ENCODE data around the gene GPR142. TPM values are rescaled to one million over a fixed set of nuclear protein-coding genes. Genes with fewer than 3 reads are reported as not detected.

The GPR142 gene
- total and polyA plus RNA-seq, 2 of the 13 experiments (the other 11 are each of a cell fraction or from before 2014, with no cell fraction given): not detected

DNA sequence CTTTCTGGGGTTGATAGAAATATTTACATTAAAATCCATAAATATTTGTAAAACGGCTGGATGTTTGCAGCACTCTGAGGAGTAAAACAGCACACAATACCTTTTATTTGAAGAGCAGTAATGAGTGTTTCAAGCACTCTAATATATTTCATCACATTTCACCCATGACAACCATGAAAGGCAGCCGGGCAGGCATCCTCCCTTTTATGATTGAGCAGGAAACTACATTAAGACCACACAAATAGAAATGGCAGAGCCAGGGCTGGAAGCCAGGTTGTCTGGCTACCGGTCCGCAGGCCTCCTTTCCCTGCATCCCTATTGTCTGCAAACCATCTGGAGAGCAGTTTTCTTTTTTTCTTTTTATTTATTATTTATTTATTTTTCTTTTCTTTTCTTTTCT is 41.5 kb downstream of the GPR142 start:
- in situ Hi-C loops (cut with HindIII; ENCODE audit: extremely low pct_ligation_motif_present, low pct_unique_long_range_greater_than_20kb) (no loop called here), intact Hi-C loops (cut with micrococcal nuclease; ENCODE audit: unreplicated experiment) (loop anchor here (1.0 kb wide), 1 partner anchor 48 kb away; no protein-coding TSS in a partner anchor)
- no peak overlapping the region for H2AFZ ChIP-seq (ENCODE audit: low read length)
- no peaks in the 10 kb centered on the region for H3K9me3 ChIP-seq (ENCODE audit: low read length)
- H3K27ac ChIP-seq (ENCODE audit: extremely low read length, insufficient read depth, low read length): no peak overlapping the region
- no peak overlapping the region for H3K4me2 ChIP-seq (ENCODE audit: low read depth, low read length)
- WGBS (ENCODE audit: low lambda C conversion rate): 61% methylated on average over 4 of the region's 4 CpGs
- no peak overlapping the region for H3K9ac ChIP-seq (ENCODE audit: insufficient read depth, low read depth, low read length)
- peaks cover 7 to 28% of the 10 kb centered on the region in 2 experiments; a peak in 3 of 5 replicates for H3K27me3 ChIP-seq (ENCODE audit: control insufficient read depth in 1 of 2, insufficient read depth in 2 of 2, low read length in 2 of 2)
- H3K79me2 ChIP-seq (ENCODE audit: insufficient read depth, low read length): no peaks in the 10 kb centered on the region
- no TSS peak for BruUV-seq (replicated peaks)
- H3K4me3 ChIP-seq (replicated peaks in 1 of 3; ENCODE audit: insufficient read depth in 1 of 3, low read depth in 2 of 3, low read length in 3 of 3): no peak overlapping the region
- no peaks in the 10 kb centered on the region for H4K20me1 ChIP-seq (ENCODE audit: insufficient read depth, low read length)
- DNase-seq (ENCODE audit: low spot score) (no peak), ATAC-seq (no peak), FAIRE-seq (no peak)
- peaks cover 40% of the 10 kb centered on the region for H3K4me1 ChIP-seq (ENCODE audit: insufficient read depth, low read length)
- ChIA-PET POLR2A (interaction anchor here (1.0 to 3.3 kb wide), 5 partner anchors 8 to 46 kb away, joined by 3 to 21 read pairs (median 8); partner anchors contain the start of gene GPRC5C), CTCF (ENCODE audit: low intra/inter-chr PET ratio, low total read pairs) (interaction anchor here (1.7 to 2.6 kb wide), 3 partner anchors 25 to 49 kb away, joined by 8 to 43 read pairs (median 14); no protein-coding TSS in a partner anchor)
- TF ChIP-seq MIXL1 (CRISPR knock-in tag; IDR thresholded peaks at IDR 0.05) (no peak), GPN1 (CRISPR knock-in tag; IDR thresholded peaks at IDR 0.05; ENCODE audit: borderline replicate concordance) (no peak)
- TF ChIP-seq, protein P1, sequence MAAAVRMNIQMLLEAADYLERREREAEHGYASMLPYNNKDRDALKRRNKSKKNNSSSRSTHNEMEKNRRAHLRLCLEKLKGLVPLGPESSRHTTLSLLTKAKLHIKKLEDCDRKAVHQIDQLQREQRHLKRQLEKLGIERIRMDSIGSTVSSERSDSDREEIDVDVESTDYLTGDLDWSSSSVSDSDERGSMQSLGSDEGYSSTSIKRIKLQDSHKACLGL (CRISPR knock-in tag; IDR thresholded peaks at IDR 0.05): no peak
- TF ChIP-seq, protein P2, sequence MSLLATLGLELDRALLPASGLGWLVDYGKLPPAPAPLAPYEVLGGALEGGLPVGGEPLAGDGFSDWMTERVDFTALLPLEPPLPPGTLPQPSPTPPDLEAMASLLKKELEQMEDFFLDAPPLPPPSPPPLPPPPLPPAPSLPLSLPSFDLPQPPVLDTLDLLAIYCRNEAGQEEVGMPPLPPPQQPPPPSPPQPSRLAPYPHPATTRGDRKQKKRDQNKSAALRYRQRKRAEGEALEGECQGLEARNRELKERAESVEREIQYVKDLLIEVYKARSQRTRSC (CRISPR knock-in tag; IDR thresholded peaks at IDR 0.05; ENCODE audit: low read depth): no peak
- TF ChIP-seq, protein P3, sequence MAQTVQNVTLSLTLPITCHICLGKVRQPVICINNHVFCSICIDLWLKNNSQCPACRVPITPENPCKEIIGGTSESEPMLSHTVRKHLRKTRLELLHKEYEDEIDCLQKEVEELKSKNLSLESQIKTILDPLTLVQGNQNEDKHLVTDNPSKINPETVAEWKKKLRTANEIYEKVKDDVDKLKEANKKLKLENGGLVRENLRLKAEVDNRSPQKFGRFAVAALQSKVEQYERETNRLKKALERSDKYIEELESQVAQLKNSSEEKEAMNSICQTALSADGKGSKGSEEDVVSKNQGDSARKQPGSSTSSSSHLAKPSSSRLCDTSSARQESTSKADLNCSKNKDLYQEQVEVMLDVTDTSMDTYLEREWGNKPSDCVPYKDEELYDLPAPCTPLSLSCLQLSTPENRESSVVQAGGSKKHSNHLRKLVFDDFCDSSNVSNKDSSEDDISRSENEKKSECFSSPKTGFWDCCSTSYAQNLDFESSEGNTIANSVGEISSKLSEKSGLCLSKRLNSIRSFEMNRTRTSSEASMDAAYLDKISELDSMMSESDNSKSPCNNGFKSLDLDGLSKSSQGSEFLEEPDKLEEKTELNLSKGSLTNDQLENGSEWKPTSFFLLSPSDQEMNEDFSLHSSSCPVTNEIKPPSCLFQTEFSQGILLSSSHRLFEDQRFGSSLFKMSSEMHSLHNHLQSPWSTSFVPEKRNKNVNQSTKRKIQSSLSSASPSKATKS (CRISPR knock-in tag; IDR thresholded peaks at IDR 0.05): no peak
- H3K36me3 ChIP-seq (replicated peaks in 1 of 2; ENCODE audit: control insufficient read depth in 1 of 2, insufficient read depth in 2 of 2, low read length in 2 of 2): no peaks in the 10 kb centered on the region

All from HepG2 (cell line).